K562 (cell line): Measurements from ENCODE around the gene PRKCQ. TPM values are rescaled to one million over a fixed set of nuclear protein-coding genes. Genes with fewer than 3 reads are reported as not detected.

Experiments
- ATAC-seq: fragments of 200-7000 bp; cut with Tn5 transposase; 3 replicates; pipeline ENCODE4 v1.9.1; 2020; ENCODE audit warnings: moderate library complexity
- BruUV-seq: library from RNA; stranded (reverse); fragments of 400-500 nt; replicated peaks from 2 replicates; lab custom pipeline; 2021; lab: Mats Ljungman, UMichigan
- CTCF ChIA-PET: fragments of 300-600 bp; formaldehyde crosslinking; extraction: SDS; loops from one replicate; lab custom pipeline; 2021; ENCODE audit warnings: low intra/inter-chr PET ratio; lab: Yijun Ruan, JAX
- POLR2A ChIA-PET: fragments of 300-600, 350-650 bp; sonication (Branson Sonifier 250); formaldehyde crosslinking; extraction: SDS; loops from one replicate; lab custom pipeline; 2021; ENCODE audit warnings: antibody characterized with exemption, inconsistent platforms; lab: Yijun Ruan, JAX
- DNase-seq, 4 experiments: peaks; one replicate each; pipeline versions ENCODE4 v3.0.0 to v3.0.0-alpha.2; 2011 to 2018; ENCODE audit warnings: low spot score in 3 of 4, mixed read lengths in 3 of 4; ENCODE audit errors: extremely low read depth in 1 of 4
- FAIRE-seq: peaks from 2 replicates; lab custom pipeline; 2011; peaks lifted over from hg19 to GRCh38; lab: Jason Lieb, UNC
- H2AFZ ChIP-seq: 2 replicates; pipeline ENCODE4 v1.6.0; 2011; ENCODE audit warnings: low read depth, low read length, control low read depth, inconsistent platforms
- H3K27ac ChIP-seq: fragments of 200-600 bp; 3 replicates; pipeline ENCODE4 v1.8.0; 2011; ENCODE audit warnings: low read depth, mild to moderate bottlenecking, control low read depth, inconsistent platforms, low read length, moderate library complexity, mixed read lengths; ENCODE audit errors: extremely low read depth
- H3K27me3 ChIP-seq, 2 experiments: fragments of 300-600 bp in 1 of 2; 2 replicates in 1 of 2; 3 replicates in 1 of 2; pipeline versions ENCODE4 v1.6.0 to v1.8.0; 2011; ENCODE audit warnings: inconsistent platforms in 2 of 2, low read length in 2 of 2, mild to moderate bottlenecking in 1 of 2, mixed read lengths in 1 of 2, moderate library complexity in 1 of 2; ENCODE audit not compliant: control insufficient read depth in 2 of 2, insufficient read depth in 2 of 2
- H3K36me3 ChIP-seq: fragments of 300-600 bp; 3 replicates; pipeline ENCODE4 v1.8.0; 2011; ENCODE audit warnings: mild to moderate bottlenecking, low read length, inconsistent platforms; ENCODE audit not compliant: control insufficient read depth, insufficient read depth
- H3K4me1 ChIP-seq, 2 experiments: fragments of 200-600 bp in 1 of 2; replicated peaks in 1 of 2; 2 replicates in 1 of 2; 3 replicates in 1 of 2; pipeline versions ENCODE4 v1.5.1 to v1.8.0; 2011; ENCODE audit warnings: inconsistent platforms in 2 of 2, low read length in 2 of 2, mild to moderate bottlenecking in 1 of 2, mixed read lengths in 1 of 2, moderate library complexity in 1 of 2; ENCODE audit not compliant: control insufficient read depth in 2 of 2, insufficient read depth in 2 of 2
- H3K4me2 ChIP-seq: 2 replicates; pipeline ENCODE4 v1.6.1; 2011; ENCODE audit warnings: low read length, control low read depth, inconsistent platforms, mixed read lengths; ENCODE audit not compliant: insufficient read depth
- H3K4me3 ChIP-seq: fragments of 200-600 bp; sonication (generic), shearing (Covaris generic); 2 replicates; pipeline ENCODE4 v1.5.1; 2016; ENCODE audit warnings: control low read depth, inconsistent platforms
- H3K79me2 ChIP-seq: fragments of 200-600 bp; 3 replicates; pipeline ENCODE4 v1.8.0; 2011; ENCODE audit warnings: low read length, inconsistent platforms; ENCODE audit not compliant: control insufficient read depth, insufficient read depth
- H3K9ac ChIP-seq, 2 experiments: 2 replicates each; pipeline versions ENCODE4 v1.6.0 to v1.6.1; 2011; ENCODE audit warnings: low read depth in 2 of 2, low read length in 2 of 2, control low read depth in 1 of 2, inconsistent platforms in 1 of 2, mild to moderate bottlenecking in 1 of 2, mixed read lengths in 1 of 2; ENCODE audit not compliant: insufficient read depth in 1 of 2
- H3K9me1 ChIP-seq: one replicate; pipeline ENCODE4 v1.6.0; 2011; ENCODE audit warnings: inconsistent platforms, mild to moderate bottlenecking, low read length, moderate library complexity; ENCODE audit not compliant: control insufficient read depth, insufficient read depth
- H3K9me3 ChIP-seq: replicated peaks from 2 replicates; pipeline ENCODE4 v1.5.1; 2011; ENCODE audit warnings: low read depth, low read length, inconsistent platforms; ENCODE audit not compliant: control insufficient read depth, insufficient read depth
- H4K20me1 ChIP-seq: replicated peaks from 2 replicates; pipeline ENCODE4 v1.6.1; 2011; ENCODE audit warnings: low read length, inconsistent platforms, mixed read lengths; ENCODE audit not compliant: control insufficient read depth, insufficient read depth
- BRF2 ChIP-seq: IDR thresholded peaks from 3 replicates; pipeline ENCODE4 v1.6.1; 2011; ENCODE audit warnings: borderline replicate concordance, mild to moderate bottlenecking; ENCODE audit not compliant: insufficient read length, insufficient read depth
- C11orf30 ChIP-seq: fragments of 450-650 bp; IDR thresholded peaks from 2 replicates; pipeline ENCODE4 v1.6.1; 2016; ENCODE audit warnings: low read depth, mild to moderate bottlenecking
- CBX8 ChIP-seq: fragments of 200-600 bp; sonication (generic); IDR thresholded peaks from 2 replicates; pipeline ENCODE4 v1.6.1; 2012; ENCODE audit warnings: borderline replicate concordance, mixed run types, low read depth, mild to moderate bottlenecking, moderate library complexity, mixed read lengths, low read length, control low read depth, inconsistent platforms; ENCODE audit not compliant: poor library complexity, severe bottlenecking; ENCODE audit errors: extremely low read depth
- FOXJ3 ChIP-seq: sonication (generic); formaldehyde crosslinking; IDR thresholded peaks from 2 replicates; pipeline ENCODE4 v1.4.0; 2020; ENCODE audit warnings: mild to moderate bottlenecking, missing genetic modification reagents
- MTF1 ChIP-seq: fragments of 250-450 bp; sonication (Bioruptor Pico); IDR thresholded peaks from 2 replicates; pipeline ENCODE4 v1.9.0; 2021; ENCODE audit warnings: moderate library complexity, mild to moderate bottlenecking, inconsistent platforms, borderline replicate concordance
- NFYB ChIP-seq: IDR thresholded peaks from 2 replicates; pipeline ENCODE4 v1.6.1; 2011; ENCODE audit warnings: mild to moderate bottlenecking, moderate library complexity; ENCODE audit not compliant: insufficient read length; ENCODE audit errors: extremely low read depth
- POLR2G ChIP-seq: fragments of 200-400 bp; formaldehyde crosslinking; IDR thresholded peaks from 2 replicates; pipeline ENCODE4 v1.6.1; 2017; ENCODE audit warnings: low read depth, mild to moderate bottlenecking, antibody characterized with exemption, low read length, moderate library complexity
- POLR3G ChIP-seq: IDR thresholded peaks from 2 replicates; pipeline ENCODE4 v1.6.1; 2011; ENCODE audit not compliant: insufficient read length, insufficient replicate concordance; ENCODE audit errors: extremely low read depth
- PRPF4 ChIP-seq: fragments of 200-400 bp; formaldehyde crosslinking; IDR thresholded peaks from one replicate; pipeline ENCODE4 v1.6.1; 2017; ENCODE audit warnings: low read length, low read depth, mild to moderate bottlenecking; ENCODE audit not compliant: insufficient read depth, poor library complexity, severe bottlenecking
- WGBS: fragments of 100-300 bp; shearing (Covaris generic); methylation state at CpG from one replicate; pipeline ENCODE4 v1.1.6; 2016; ENCODE audit warnings: low coverage, mixed read lengths; ENCODE audit not compliant: insufficient coverage; ENCODE audit errors: missing lambda C conversion rate; 5-methylcytosine and 5-hydroxymethylcytosine counted together
- in situ Hi-C: fragments of 300-500 bp; cut with MboI; formaldehyde crosslinking; loops from 4 replicates; pipeline ENCODE4 v1.15.0; 2018; ENCODE audit warnings: inconsistent platforms, mixed read lengths
- intact Hi-C: fragments of 100-400 bp; cut with micrococcal nuclease; formaldehyde crosslinking; loops from 2 replicates; pipeline ENCODE4 v1.14.2; 2022
- polyA plus RNA-seq, 8 experiments: library from polyadenylated mRNA; depleted of rRNA in 4 of 8; stranded (reverse) in 5 of 8; unstranded in 3 of 8; fragments of >200 nt; fragmentation: Nextera tagmentation in 2 of 8; fragmentation: Illumina TruSeq in 1 of 8; extraction: Ambion mirVana in 2 of 8; extraction: Trizol in 1 of 8; gene quantifications; 2 replicates each; pipeline versions ENCODE4 v1.2.1 to v1.2.3, GENCODE V29; 2011 to 2014; ENCODE audit warnings: inconsistent platforms in 1 of 8, missing spikeins in 1 of 8
- total RNA-seq, 7 experiments: library from RNA; depleted of rRNA in 6 of 7; stranded (reverse); fragments of >200 nt in 6 of 7; fragmentation: Illumina TruSeq in 2 of 7; extraction: Trizol in 2 of 7; gene quantifications; 2 replicates each; pipeline versions ENCODE4 v1.2.1 to v1.2.3, GENCODE V29; 2011 to 2021; ENCODE audit warnings: low replicate concordance in 1 of 7
- TF ChIP-seq, protein P1 (sequence below): fragments of 250-450 bp; sonication (Bioruptor Pico); IDR thresholded peaks from 2 replicates; pipeline ENCODE4 v1.5.0; 2020; ENCODE audit warnings: mild to moderate bottlenecking

The PRKCQ gene
- total and polyA plus RNA-seq, 9 of the 15 experiments (the other 6 are each of a cell fraction or from before 2014, with no cell fraction given) = 4.4 to 23.3 (median 14.6) TPM

DNA sequence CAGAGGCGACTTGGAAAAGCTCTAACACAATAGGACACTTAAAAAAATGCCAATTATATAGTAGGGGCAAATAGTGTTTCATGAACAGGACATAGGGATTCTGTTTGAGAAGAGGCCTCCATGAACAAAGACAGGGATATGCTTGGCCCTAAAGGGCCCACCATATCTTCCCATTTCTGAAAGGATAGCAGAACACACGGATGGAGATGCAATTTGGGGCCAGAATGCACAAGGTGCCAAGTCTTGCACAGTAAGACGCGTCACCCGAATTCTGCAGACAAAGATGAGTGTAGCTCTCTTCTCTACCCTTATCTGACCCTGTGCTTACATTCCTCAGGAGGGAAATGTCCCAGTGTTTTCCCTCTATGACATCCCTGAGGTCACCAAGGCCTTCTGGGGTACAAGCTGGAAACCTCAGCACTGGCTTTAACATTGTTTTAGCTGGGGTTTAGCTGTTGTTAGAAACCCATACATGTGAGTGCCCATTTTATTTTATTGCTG is 12.8 kb downstream of the PRKCQ start:
- no TSS peak for BruUV-seq
- WGBS = 73% methylated on average over 5 of the region's 5 CpGs
- POLR2A ChIA-PET = interaction anchor here (0.6 to 1.5 kb wide), 6 partner anchors 10 to 130 kb away, joined by 3 to 5 read pairs (median 4); no protein-coding TSS in a partner anchor

DNA sequence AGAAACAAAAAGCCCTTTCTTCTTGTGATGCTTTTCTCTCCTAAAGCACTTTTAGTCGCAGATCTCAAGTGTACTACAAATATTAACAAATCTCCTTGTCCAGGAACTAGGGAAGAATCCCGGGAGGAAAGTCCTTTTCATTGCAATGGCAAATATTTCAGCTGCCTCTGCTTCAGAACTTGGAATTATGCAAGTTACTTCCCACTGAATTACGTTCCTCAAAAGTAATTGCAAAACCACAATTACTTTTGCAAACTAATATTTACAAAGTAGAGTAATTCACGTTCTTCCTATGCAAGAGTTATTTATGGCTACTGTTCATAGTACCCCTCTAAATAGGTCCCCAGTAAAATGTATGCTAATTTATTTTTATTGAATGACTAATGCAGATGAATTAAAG is 14.5 kb downstream of the PRKCQ start:
- ATAC-seq (no peak), DNase-seq (no peak), FAIRE-seq (no peak)
- Histone ChIP-seq H3K9me1 (no peaks in the 10 kb centered on the region), H2AFZ (no peak overlapping the region), H3K9ac (no peak overlapping the region), H3K9me3 (no peaks in the 10 kb centered on the region), H3K36me3 (no peaks in the 10 kb centered on the region), H3K4me3 (no peak overlapping the region), H4K20me1 (peaks cover 4% of the 10 kb centered on the region; the same call in 1 of the 2 replicates), H3K27me3 (no peaks in the 10 kb centered on the region), H3K4me2 (no peak overlapping the region), H3K27ac (no peak overlapping the region), H3K79me2 (peaks cover 6% of the 10 kb centered on the region; the same call in 1 of the 3 replicates), H3K4me1 (peaks cover 0 to 4% of the 10 kb centered on the region in 2 experiments; a peak in 1 of 5 replicates)
- no TSS peak for BruUV-seq
- intact Hi-C loops (no loop called here), in situ Hi-C loops (no loop called here)
- TF ChIP-seq C11orf30 = no peak
- TF ChIP-seq, protein P1, sequence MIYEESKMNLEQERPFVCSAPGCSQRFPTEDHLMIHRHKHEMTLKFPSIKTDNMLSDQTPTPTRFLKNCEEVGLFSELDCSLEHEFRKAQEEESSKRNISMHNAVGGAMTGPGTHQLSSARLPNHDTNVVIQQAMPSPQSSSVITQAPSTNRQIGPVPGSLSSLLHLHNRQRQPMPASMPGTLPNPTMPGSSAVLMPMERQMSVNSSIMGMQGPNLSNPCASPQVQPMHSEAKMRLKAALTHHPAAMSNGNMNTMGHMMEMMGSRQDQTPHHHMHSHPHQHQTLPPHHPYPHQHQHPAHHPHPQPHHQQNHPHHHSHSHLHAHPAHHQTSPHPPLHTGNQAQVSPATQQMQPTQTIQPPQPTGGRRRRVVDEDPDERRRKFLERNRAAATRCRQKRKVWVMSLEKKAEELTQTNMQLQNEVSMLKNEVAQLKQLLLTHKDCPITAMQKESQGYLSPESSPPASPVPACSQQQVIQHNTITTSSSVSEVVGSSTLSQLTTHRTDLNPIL (CRISPR knock-in tag) = no peak
- TF ChIP-seq BRF2 = no peak
- no peak for TF ChIP-seq POLR2G
- TF ChIP-seq NFYB = no peak
- CTCF ChIA-PET = no interaction called here
- 71% methylated on average over 4 of the region's 4 CpGs for WGBS
- POLR2A ChIA-PET = interaction anchor here (1.4 kb wide), 1 partner anchor 28 kb away, joined by 3 read pairs; no protein-coding TSS in a partner anchor

More for the DNA sequence above, 12.8 kb downstream of the PRKCQ start:
- no peaks in the 10 kb centered on the region for H3K9me3 ChIP-seq
- H2AFZ ChIP-seq = no peak overlapping the region
- H3K36me3 ChIP-seq = no peaks in the 10 kb centered on the region
- H3K79me2 ChIP-seq = peaks cover 8% of the 10 kb centered on the region; the same call in 1 of the 3 replicates
- intact Hi-C loops = no loop called here
- TF ChIP-seq CBX8 (no peak), MTF1 (no peak), POLR3G (no peak), FOXJ3 (CRISPR knock-in tag) (no peak), PRPF4 (no peak)
- H3K9me1 ChIP-seq = no peaks in the 10 kb centered on the region
- H3K4me3 ChIP-seq = no peak overlapping the region
- no peak for ATAC-seq
- DNase-seq = no peak
- H3K9ac ChIP-seq = no peak overlapping the region
- peaks cover 0 to 4% of the 10 kb centered on the region in 2 experiments; a peak in 1 of 5 replicates for H3K4me1 ChIP-seq
- in situ Hi-C loops = no loop called here
- no peaks in the 10 kb centered on the region for H3K27me3 ChIP-seq
- CTCF ChIA-PET = no interaction called here
- H3K27ac ChIP-seq = no peak overlapping the region
- no peak for FAIRE-seq
- H3K4me2 ChIP-seq = no peak overlapping the region
- peaks cover 9% of the 10 kb centered on the region; the same call in 1 of the 2 replicates for H4K20me1 ChIP-seq
